Measurements from ENCODE around the gene NUCKS1. TPM values are rescaled to one million over a fixed set of nuclear protein-coding genes. Genes with fewer than 3 reads are reported as not detected.

Gene NUCKS1
- total RNA-seq, 1 experiment from 2014 or later = 205 TPM

DNA sequence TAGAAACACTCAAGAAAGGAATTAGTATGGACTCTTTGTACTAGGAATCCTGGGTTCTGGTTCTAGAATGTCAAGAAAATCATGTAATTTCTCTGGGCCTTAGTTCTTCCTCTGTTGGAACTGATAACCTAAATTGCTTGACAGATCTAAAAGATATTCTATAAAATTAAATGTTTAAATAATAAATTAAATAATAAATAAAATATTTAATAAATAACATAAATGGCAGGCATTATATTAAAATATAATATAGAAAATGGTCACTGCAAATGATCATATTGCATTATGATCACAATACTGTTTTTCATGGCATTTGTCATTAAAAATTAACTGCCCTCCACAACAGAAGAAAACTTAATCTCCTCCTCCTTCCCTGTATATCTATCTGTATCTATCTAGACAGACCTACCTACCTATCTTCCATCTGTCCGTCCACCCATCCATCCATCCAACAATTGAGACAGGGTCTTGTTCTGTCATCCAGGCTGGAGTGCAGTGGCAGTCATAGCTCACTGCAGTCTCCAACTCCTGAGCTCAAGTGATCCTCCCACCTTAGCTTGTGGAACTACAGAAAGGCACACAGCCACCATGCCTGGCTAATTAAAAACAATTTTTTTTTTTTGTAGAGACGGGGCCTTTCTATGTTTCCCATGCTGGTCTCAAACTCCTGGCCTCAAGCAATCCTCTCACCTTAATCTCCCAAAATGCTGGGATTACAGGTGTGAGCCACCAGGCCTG lies 16.4 kb downstream of the NUCKS1 start:
- Histone ChIP-seq H3K36me3 (ENCODE audit: control insufficient read depth, insufficient read depth, low read length) (peaks cover 2% of the 10 kb centered on the region; the same call in 1 of the 2 replicates), H3K27me3 (replicated peaks; ENCODE audit: control insufficient read depth, insufficient read depth, low read length) (no peaks in the 10 kb centered on the region), H3K4me3 (ENCODE audit: low read depth, low read length) (no peak overlapping the region), H3K4me1 (no peaks in the 10 kb centered on the region; the same call in 1 of the 2 replicates), H3K9me3 (no peaks in the 10 kb centered on the region)
- DNase-seq = no peak
- intact Hi-C loops (cut with micrococcal nuclease; ENCODE audit: unreplicated experiment) = no loop called here
- no peaks in the 10 kb centered on the region for H3K9me3 Mint-ChIP-seq (ENCODE audit: unreplicated experiment)
- ChIA-PET POLR2A (no interaction called here), CTCF (no interaction called here)
- peaks cover 34% of the 10 kb centered on the region for H3K36me3 Mint-ChIP-seq (ENCODE audit: insufficient read depth, unreplicated experiment)
- no peak overlapping the region for H3K4me3 Mint-ChIP-seq (ENCODE audit: unreplicated experiment)
- no peak overlapping the region for H3K27ac Mint-ChIP-seq (ENCODE audit: unreplicated experiment)
- H3K27me3 Mint-ChIP-seq (ENCODE audit: insufficient read depth, unreplicated experiment) = no peaks in the 10 kb centered on the region
- no peak for TF ChIP-seq CTCF (IDR thresholded peaks at IDR 0.05; ENCODE audit: insufficient read depth in 1 of 2, low read depth in 1 of 2, low read length in 1 of 2, severe bottlenecking in 1 of 2, unreplicated experiment in 1 of 2)
- H3K4me1 Mint-ChIP-seq (ENCODE audit: low read depth, unreplicated experiment) = peaks cover 7% of the 10 kb centered on the region
- BruUV-seq (replicated peaks) = no TSS peak

- Histone ChIP-seq H3K27me3 (replicated peaks; ENCODE audit: control insufficient read depth, insufficient read depth, low read length) (no peaks in the 10 kb centered on the region), H3K4me3 (ENCODE audit: low read depth, low read length) (no peak overlapping the region), H3K9me3 (no peaks in the 10 kb centered on the region), H3K4me1 (no peaks in the 10 kb centered on the region; the same call in 1 of the 2 replicates), H3K36me3 (ENCODE audit: control insufficient read depth, insufficient read depth, low read length) (no peaks in the 10 kb centered on the region)
- CTCF ChIA-PET = no interaction called here
- no peak overlapping the region for H3K4me3 Mint-ChIP-seq (ENCODE audit: unreplicated experiment)
- H3K4me1 Mint-ChIP-seq (ENCODE audit: low read depth, unreplicated experiment) = peaks cover 7% of the 10 kb centered on the region
- H3K27me3 Mint-ChIP-seq (ENCODE audit: insufficient read depth, unreplicated experiment) = no peaks in the 10 kb centered on the region
- no peak for TF ChIP-seq CTCF (IDR thresholded peaks at IDR 0.05; ENCODE audit: insufficient read depth in 1 of 2, low read depth in 1 of 2, low read length in 1 of 2, severe bottlenecking in 1 of 2, unreplicated experiment in 1 of 2)
- peaks cover 49% of the 10 kb centered on the region for H3K36me3 Mint-ChIP-seq (ENCODE audit: insufficient read depth, unreplicated experiment)
- no peaks in the 10 kb centered on the region for H3K9me3 Mint-ChIP-seq (ENCODE audit: unreplicated experiment)
- DNase-seq = no peak
- POLR2A ChIA-PET = no interaction called here
- H3K27ac Mint-ChIP-seq (ENCODE audit: unreplicated experiment) = no peak overlapping the region
- intact Hi-C loops (cut with micrococcal nuclease; ENCODE audit: unreplicated experiment) = no loop called here
- BruUV-seq (replicated peaks) = no TSS peak
Observed at GRCh38 chr1:205729945-205730610, 19.9 kb downstream of the NUCKS1 start.

DNA sequence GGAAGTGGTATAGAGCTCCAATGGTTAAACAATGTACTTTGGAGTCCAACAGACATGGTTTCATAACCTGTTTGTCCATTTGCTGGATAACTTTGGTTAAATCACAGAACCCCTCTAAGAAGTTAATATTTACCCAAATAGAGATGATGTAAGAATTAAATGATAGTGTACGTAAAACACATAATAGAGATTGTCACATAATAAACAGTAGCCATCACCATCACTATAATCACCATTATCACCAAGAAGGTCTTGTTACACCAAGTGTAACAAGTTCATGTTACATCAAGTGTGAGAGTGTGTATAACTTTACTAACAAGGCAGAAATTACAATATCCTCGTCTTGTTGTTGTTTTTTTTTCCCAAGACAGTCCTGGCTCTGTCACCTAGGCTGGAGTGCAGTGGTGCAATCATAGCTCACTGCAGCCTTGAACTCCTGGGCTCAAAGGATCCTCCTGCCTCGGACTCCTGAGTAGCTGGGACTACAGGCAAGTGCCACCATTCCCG lies 23.3 kb downstream of the NUCKS1 start:
- ChIA-PET CTCF (interaction anchor here (1.0 kb wide), 1 partner anchor 198 kb away, joined by 3 read pairs; no protein-coding TSS in a partner anchor), POLR2A (no interaction called here)
- no TSS peak for BruUV-seq (replicated peaks)
- H3K27me3 Mint-ChIP-seq (ENCODE audit: insufficient read depth, unreplicated experiment) = no peaks in the 10 kb centered on the region
- no peak overlapping the region for H3K4me3 Mint-ChIP-seq (ENCODE audit: unreplicated experiment)
- DNase-seq = no peak
- peaks cover 7% of the 10 kb centered on the region for H3K4me1 Mint-ChIP-seq (ENCODE audit: low read depth, unreplicated experiment)
- Histone ChIP-seq H3K9me3 (no peaks in the 10 kb centered on the region), H3K4me3 (ENCODE audit: low read depth, low read length) (no peak overlapping the region), H3K4me1 (no peaks in the 10 kb centered on the region; the same call in 1 of the 2 replicates), H3K27me3 (replicated peaks; ENCODE audit: control insufficient read depth, insufficient read depth, low read length) (no peaks in the 10 kb centered on the region), H3K36me3 (ENCODE audit: control insufficient read depth, insufficient read depth, low read length) (no peaks in the 10 kb centered on the region; the same call in none of the 2 replicates)
- intact Hi-C loops (cut with micrococcal nuclease; ENCODE audit: unreplicated experiment) = no loop called here
- H3K27ac Mint-ChIP-seq (ENCODE audit: unreplicated experiment) = no peak overlapping the region
- no peaks in the 10 kb centered on the region for H3K9me3 Mint-ChIP-seq (ENCODE audit: unreplicated experiment)
- H3K36me3 Mint-ChIP-seq (ENCODE audit: insufficient read depth, unreplicated experiment) = peaks cover 79% of the 10 kb centered on the region
- no peak for TF ChIP-seq CTCF (IDR thresholded peaks at IDR 0.05; ENCODE audit: insufficient read depth in 1 of 2, low read depth in 1 of 2, low read length in 1 of 2, severe bottlenecking in 1 of 2, unreplicated experiment in 1 of 2)
